Nephron (organoid): Measurements from ENCODE around the gene RALGAPA2.

Source experiments
- H3K27ac Mint-ChIP-seq, 3 experiments: 2 replicates each; pipeline ENCODE4 v1.8.0; 2020; ENCODE audit warnings: mixed read lengths in 3 of 3, mild to moderate bottlenecking in 2 of 3, moderate library complexity in 1 of 3
- H3K27me3 Mint-ChIP-seq: 2 replicates; pipeline ENCODE4 v1.8.0; 2021; ENCODE audit warnings: low read depth, mild to moderate bottlenecking, moderate library complexity, mixed read lengths
- H3K36me3 Mint-ChIP-seq: 2 replicates; pipeline ENCODE4 v1.8.0; 2020; ENCODE audit warnings: low read depth, mixed read lengths
- H3K4me1 Mint-ChIP-seq: 2 replicates; pipeline ENCODE4 v1.8.0; 2020; ENCODE audit warnings: mixed read lengths
- H3K4me3 Mint-ChIP-seq, 3 experiments: 2 replicates each; pipeline ENCODE4 v1.8.0; 2020; ENCODE audit warnings: mild to moderate bottlenecking in 3 of 3, mixed read lengths in 3 of 3, moderate library complexity in 2 of 3
- H3K9me3 Mint-ChIP-seq: 2 replicates; pipeline ENCODE4 v1.8.0; 2020; ENCODE audit warnings: mixed read lengths
- TF ChIP-seq, protein P1 (sequence below), 3 experiments: fragments of 200-600 bp; sonication (generic); IDR thresholded peaks; one replicate each; pipeline ENCODE4 v1.5.0; 2021; ENCODE audit warnings: antibody characterized with exemption in 3 of 3; ENCODE audit not compliant: unreplicated experiment in 3 of 3

The RALGAPA2 gene

GRCh38 chr20:20407891-20408805, 304.3 kb downstream of the RALGAPA2 start:
- Mint-ChIP-seq H3K36me3 (no peaks in the 10 kb centered on the region), H3K27me3 (peaks cover 47% of the 10 kb centered on the region), H3K4me1 (peaks cover 64% of the 10 kb centered on the region), H3K27ac (no peak overlapping the region), H3K9me3 (no peaks in the 10 kb centered on the region), H3K4me3 (no peak overlapping the region)
- TF ChIP-seq, protein P1, sequence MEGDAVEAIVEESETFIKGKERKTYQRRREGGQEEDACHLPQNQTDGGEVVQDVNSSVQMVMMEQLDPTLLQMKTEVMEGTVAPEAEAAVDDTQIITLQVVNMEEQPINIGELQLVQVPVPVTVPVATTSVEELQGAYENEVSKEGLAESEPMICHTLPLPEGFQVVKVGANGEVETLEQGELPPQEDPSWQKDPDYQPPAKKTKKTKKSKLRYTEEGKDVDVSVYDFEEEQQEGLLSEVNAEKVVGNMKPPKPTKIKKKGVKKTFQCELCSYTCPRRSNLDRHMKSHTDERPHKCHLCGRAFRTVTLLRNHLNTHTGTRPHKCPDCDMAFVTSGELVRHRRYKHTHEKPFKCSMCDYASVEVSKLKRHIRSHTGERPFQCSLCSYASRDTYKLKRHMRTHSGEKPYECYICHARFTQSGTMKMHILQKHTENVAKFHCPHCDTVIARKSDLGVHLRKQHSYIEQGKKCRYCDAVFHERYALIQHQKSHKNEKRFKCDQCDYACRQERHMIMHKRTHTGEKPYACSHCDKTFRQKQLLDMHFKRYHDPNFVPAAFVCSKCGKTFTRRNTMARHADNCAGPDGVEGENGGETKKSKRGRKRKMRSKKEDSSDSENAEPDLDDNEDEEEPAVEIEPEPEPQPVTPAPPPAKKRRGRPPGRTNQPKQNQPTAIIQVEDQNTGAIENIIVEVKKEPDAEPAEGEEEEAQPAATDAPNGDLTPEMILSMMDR (IDR thresholded peaks at IDR 0.05; ENCODE audit: unreplicated experiment in 3 of 3): peak; percentile 18 to 46 (median 42)

DNA sequence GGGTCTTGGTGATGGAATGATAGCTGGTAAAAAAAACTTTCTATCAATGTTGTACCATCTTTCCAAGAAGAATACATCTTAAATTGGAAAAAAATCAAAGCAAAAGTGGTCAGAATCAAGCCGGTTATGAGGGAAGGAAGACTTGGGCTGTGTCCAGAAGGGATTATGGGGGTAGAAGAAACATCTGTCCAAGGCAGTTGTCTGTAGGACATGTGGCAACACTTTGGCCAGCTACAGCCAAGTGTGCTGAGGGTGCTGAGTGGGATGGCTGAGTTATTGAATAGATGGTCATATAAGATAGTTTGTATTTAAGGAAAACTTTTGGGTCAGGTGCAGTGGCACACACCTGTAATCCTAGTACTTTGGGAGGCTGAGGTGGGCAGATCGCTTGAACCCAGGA, 306.1 kb downstream of the RALGAPA2 start:
- TF ChIP-seq, protein P1 (IDR thresholded peaks at IDR 0.05; ENCODE audit: unreplicated experiment in 3 of 3): no peak
- Mint-ChIP-seq H3K9me3 (no peaks in the 10 kb centered on the region), H3K4me1 (peaks cover 45% of the 10 kb centered on the region), H3K36me3 (no peaks in the 10 kb centered on the region), H3K4me3 (no peak overlapping the region), H3K27me3 (peaks cover 36% of the 10 kb centered on the region), H3K27ac (no peak overlapping the region)

GRCh38 chr20:20405623-20406022, 306.8 kb downstream of the RALGAPA2 start:
- Mint-ChIP-seq H3K27me3 (peaks cover 29% of the 10 kb centered on the region), H3K27ac (no peak overlapping the region), H3K4me3 (no peak overlapping the region), H3K36me3 (no peaks in the 10 kb centered on the region), H3K4me1 (peaks cover 39% of the 10 kb centered on the region), H3K9me3 (no peaks in the 10 kb centered on the region)
- TF ChIP-seq, protein P1 (IDR thresholded peaks at IDR 0.05; ENCODE audit: unreplicated experiment in 3 of 3): no peak

DNA sequence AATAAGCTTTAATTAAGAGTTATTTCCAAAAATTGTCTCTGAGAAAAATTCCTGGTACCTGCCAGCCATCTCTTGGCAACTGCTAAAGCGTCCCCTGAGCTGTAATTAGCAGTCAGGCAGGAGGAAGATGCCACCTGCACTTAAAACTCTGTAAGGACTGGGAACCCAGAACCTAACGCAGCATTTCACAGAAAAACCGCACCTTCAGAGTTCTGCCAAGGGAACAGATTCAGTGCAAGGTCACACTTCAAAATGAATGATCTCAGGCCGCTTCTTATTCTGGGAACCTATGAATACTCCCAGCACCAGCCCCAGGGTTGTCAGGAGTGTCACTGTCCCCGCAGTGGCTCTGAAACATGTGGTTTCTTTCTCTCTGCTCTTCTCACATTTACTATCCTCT, 307.8 kb downstream of the RALGAPA2 start:
- H3K27me3 Mint-ChIP-seq: peaks cover 23% of the 10 kb centered on the region
- no peaks in the 10 kb centered on the region for H3K36me3 Mint-ChIP-seq
- H3K4me1 Mint-ChIP-seq: peaks cover 35% of the 10 kb centered on the region
- H3K27ac Mint-ChIP-seq: no peak overlapping the region
- no peak overlapping the region for H3K4me3 Mint-ChIP-seq
- TF ChIP-seq, protein P1 (IDR thresholded peaks at IDR 0.05; ENCODE audit: unreplicated experiment in 3 of 3): no peak
- H3K9me3 Mint-ChIP-seq: no peaks in the 10 kb centered on the region

GRCh38 chr20:20401991-20402390, 310.5 kb downstream of the RALGAPA2 start:
- TF ChIP-seq, protein P1 (IDR thresholded peaks at IDR 0.05; ENCODE audit: unreplicated experiment in 3 of 3): no peak
- Mint-ChIP-seq H3K4me3 (no peak overlapping the region), H3K36me3 (no peaks in the 10 kb centered on the region), H3K9me3 (no peaks in the 10 kb centered on the region), H3K4me1 (peaks cover 20% of the 10 kb centered on the region), H3K27me3 (peaks cover 19% of the 10 kb centered on the region), H3K27ac (no peak overlapping the region)
